ENCODE data around the gene LNPEP. TPM values are rescaled to one million over a fixed set of nuclear protein-coding genes. Genes with fewer than 3 reads are reported as not detected.
"Not testable (repeated sequence)": the region's sequence is repeated elsewhere in the genome, so short reads cannot be mapped to it uniquely, and the experiment has no call there.

Gene LNPEP
- total RNA-seq, 5 donors from 2014 or later (not counting 1 experiment from before 2014, with no cell fraction given), result 82.3 to 102 (median 86.3) TPM

- H3K9me3 Mint-ChIP-seq; H3K27me3 Mint-ChIP-seq; H3K4me3 ChIP-seq (ENCODE audit: control insufficient read depth in 1 of 2, extremely low read depth in 1 of 2, low read length in 1 of 2); POLR2A ChIA-PET; CTCF ChIA-PET; H3K27me3 ChIP-seq (replicated peaks in 1 of 2; ENCODE audit: control insufficient read depth in 2 of 2, extremely low read depth in 1 of 2, insufficient read depth in 2 of 2, low read length in 1 of 2); DNase-seq; H3K27ac Mint-ChIP-seq; H3K4me1 ChIP-seq (ENCODE audit: control insufficient read depth in 1 of 2, extremely low read depth in 1 of 2, insufficient read depth in 2 of 2, low read length in 2 of 2); H3K36me3 Mint-ChIP-seq; H3K36me3 ChIP-seq (ENCODE audit: control insufficient read depth in 2 of 2, extremely low read depth in 1 of 2, insufficient read depth in 1 of 2, low read length in 1 of 2); H3K4me3 Mint-ChIP-seq; H3K9me3 ChIP-seq; ATAC-seq (replicated peaks in 1 of 4); H3K27ac ChIP-seq (ENCODE audit: low read length): not testable (repeated sequence)
- WGBS (ENCODE audit: insufficient coverage), result 93% methylated on average over 19 of the region's 21 CpGs
- H3K4me1 Mint-ChIP-seq, result peaks cover 8 to 12% (median 9%) of the 10 kb centered on the region in 3 donors
These were observed 149.0 kb downstream of the LNPEP start for GRCh38 chr5:97084782-97085458.

GRCh38 chr5:97085459-97086181 lies 149.7 kb downstream of the LNPEP start:
- no peaks in the 10 kb centered on the region for H3K36me3 Mint-ChIP-seq
- ChIA-PET CTCF (no interaction called here), POLR2A (no interaction called here)
- no peak overlapping the region for H3K27ac ChIP-seq (ENCODE audit: low read length)
- H3K9me3 Mint-ChIP-seq, result no peaks in the 10 kb centered on the region
- no peak overlapping the region for H3K4me3 ChIP-seq (ENCODE audit: control insufficient read depth in 1 of 2, extremely low read depth in 1 of 2, low read length in 1 of 2)
- H3K27me3 ChIP-seq (replicated peaks in 1 of 2; ENCODE audit: control insufficient read depth in 2 of 2, extremely low read depth in 1 of 2, insufficient read depth in 2 of 2, low read length in 1 of 2), result no peaks in the 10 kb centered on the region
- H3K27ac Mint-ChIP-seq, result no peak overlapping the region
- 99% methylated on average over 14 of the region's 22 CpGs for WGBS (ENCODE audit: insufficient coverage)
- peaks cover 0 to 2% of the 10 kb centered on the region in 2 experiments for H3K4me1 ChIP-seq (ENCODE audit: control insufficient read depth in 1 of 2, extremely low read depth in 1 of 2, insufficient read depth in 2 of 2, low read length in 2 of 2)
- peaks cover 8 to 12% (median 9%) of the 10 kb centered on the region in 3 donors for H3K4me1 Mint-ChIP-seq
- DNase-seq (peak in 1 of 35 experiments; percentile 13), ATAC-seq (replicated peaks in 1 of 4) (no peak)
- H3K9me3 ChIP-seq, result no peaks in the 10 kb centered on the region
- H3K4me3 Mint-ChIP-seq, result no peak overlapping the region
- no peaks in the 10 kb centered on the region for H3K36me3 ChIP-seq (ENCODE audit: control insufficient read depth in 2 of 2, extremely low read depth in 1 of 2, insufficient read depth in 1 of 2, low read length in 1 of 2)
- no peaks in the 10 kb centered on the region for H3K27me3 Mint-ChIP-seq

Other genes starting within 250 kb of the LNPEP start
- 100 to 1,000 TPM in 4 of 5 donors, 10 to 100 TPM in 1; 91.6 to 153 (median 122) TPM for gene ERAP1, start 128.1 kb upstream of the LNPEP start, total RNA-seq
- 100 to 1,000 TPM in 1 of 5 donors, 10 to 100 TPM in 4; 40.4 to 162 (median 71.6) TPM for gene ERAP2, start 59.6 kb upstream of the LNPEP start, total RNA-seq
- gene LIX1, start 206.5 kb downstream of the LNPEP start, total RNA-seq, result not detected
- 10 to 100 TPM; 22.5 to 31.9 (median 25.1) TPM for gene RIOK2, start 247.2 kb downstream of the LNPEP start, total RNA-seq

Data from T-cell (primary cell).